NCI-H128 (cell line): ENCODE data around the gene MYH7.
"Not testable (repeated sequence)": the region's sequence is repeated elsewhere in the genome, so short reads cannot be mapped to it uniquely, and the experiment has no call there.

Experiments used
- DNase-seq: peaks from one replicate; lab custom pipeline; 2025; ENCODE audit not compliant: unreplicated experiment; lab: John Stamatoyannopoulos, UW

MYH7 gene

GRCh38 chr14:23388996-23389395 is 46.5 kb downstream of the MYH7 start:
- DNase-seq: no peak

GRCh38 chr14:23387916-23388882 is 47.3 kb downstream of the MYH7 start:
- no peak for DNase-seq

- DNase-seq: no peak
Measured at GRCh38 chr14:23386999-23387398, 48.5 kb downstream of the MYH7 start.

GRCh38 chr14:23386266-23386657 is 49.2 kb downstream of the MYH7 start:
- not testable (repeated sequence) for DNase-seq

- DNase-seq: no peak
Measured at GRCh38 chr14:23385642-23386265, 49.7 kb downstream of the MYH7 start.

- DNase-seq: no peak
Measured at GRCh38 chr14:23385244-23385641, 50.2 kb downstream of the MYH7 start.

- no peak for DNase-seq
Measured at GRCh38 chr14:23384364-23385080, 50.9 kb downstream of the MYH7 start.

- DNase-seq: no peak
Measured at GRCh38 chr14:23382731-23383440, 52.6 kb downstream of the MYH7 start.

GRCh38 chr14:23382276-23382675 is 53.2 kb downstream of the MYH7 start:
- DNase-seq: no peak

GRCh38 chr14:23381871-23382270 is 53.6 kb downstream of the MYH7 start:
- DNase-seq: no peak

GRCh38 chr14:23380976-23381375 is 54.5 kb downstream of the MYH7 start:
- DNase-seq: no peak

- DNase-seq: no peak
Measured at GRCh38 chr14:23380197-23380914, 55.1 kb downstream of the MYH7 start.

- peak; percentile 35 for DNase-seq
Measured at GRCh38 chr14:23379366-23380196, 55.9 kb downstream of the MYH7 start.

- DNase-seq: no peak
Measured at GRCh38 chr14:23378612-23379220, 56.7 kb downstream of the MYH7 start.

- DNase-seq: no peak
Measured at GRCh38 chr14:23377573-23378563, 57.6 kb downstream of the MYH7 start.

- no peak for DNase-seq
Measured at GRCh38 chr14:23377198-23377550, 58.3 kb downstream of the MYH7 start.

GRCh38 chr14:23376482-23377197 is 58.8 kb downstream of the MYH7 start, which contains the start of gene CMTM5:
TSS of gene CMTM5 (plus strand) at chr14:23377046. CDS start at chr14:23377252, 206 bp downstream.
- no peak for DNase-seq
